Measurements from ENCODE around the gene SCEL. TPM values are rescaled to one million over a fixed set of nuclear protein-coding genes. Genes with fewer than 3 reads are reported as not detected.

SCEL gene
- total and polyA plus RNA-seq, 2 of the 8 experiments (the other 6 are each of a cell fraction or from before 2014, with no cell fraction given), result not detected

DNA sequence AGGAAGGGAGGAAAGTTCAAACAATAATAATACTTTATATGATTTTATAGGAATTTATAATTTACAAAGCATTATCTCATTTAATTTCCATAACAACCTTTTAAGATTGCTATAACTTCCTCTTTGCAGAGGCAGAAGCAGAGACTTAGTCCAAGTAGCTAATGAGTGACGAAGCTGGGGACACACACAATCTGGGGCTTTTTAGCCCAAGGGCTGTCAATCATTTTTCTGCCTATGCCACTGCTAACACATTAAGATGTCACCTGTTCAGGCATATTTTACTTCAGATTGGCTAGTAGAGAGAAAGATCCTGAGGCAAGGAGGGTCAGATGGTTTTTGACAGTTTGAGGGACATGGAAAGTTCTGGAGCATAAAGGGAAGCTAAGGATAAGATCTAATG lies 12.6 kb downstream of the SCEL start (continued):
- TF ChIP-seq HDAC2 (IDR thresholded peaks at IDR 0.05; ENCODE audit: borderline replicate concordance in 1 of 2, low read depth in 2 of 2, low read length in 2 of 2) (no peak), SP2 (IDR thresholded peaks at IDR 0.05; ENCODE audit: low read length) (no peak), TBP (IDR thresholded peaks at IDR 0.05; ENCODE audit: low read depth, low read length) (no peak)
